Fibroblast of mammary gland (primary cell): ENCODE data around the gene ZNF850.

Experiments
- DNase-seq: peaks from one replicate; pipeline ENCODE4 v3.0.0-alpha.2; 2010; ENCODE audit warnings: low read depth
- H3K4me3 ChIP-seq: 2 replicates; pipeline ENCODE4 v1.5.1; 2011; ENCODE audit warnings: low read depth, mild to moderate bottlenecking, low read length, moderate library complexity; ENCODE audit not compliant: control insufficient read depth
- TF ChIP-seq, protein P1 (sequence below): conservative IDR thresholded peaks from 2 replicates; pipeline ENCODE4 v1.5.1; 2011; ENCODE audit warnings: low read depth, low read length, inconsistent platforms; ENCODE audit not compliant: control insufficient read depth, insufficient read depth

Gene ZNF850

DNA sequence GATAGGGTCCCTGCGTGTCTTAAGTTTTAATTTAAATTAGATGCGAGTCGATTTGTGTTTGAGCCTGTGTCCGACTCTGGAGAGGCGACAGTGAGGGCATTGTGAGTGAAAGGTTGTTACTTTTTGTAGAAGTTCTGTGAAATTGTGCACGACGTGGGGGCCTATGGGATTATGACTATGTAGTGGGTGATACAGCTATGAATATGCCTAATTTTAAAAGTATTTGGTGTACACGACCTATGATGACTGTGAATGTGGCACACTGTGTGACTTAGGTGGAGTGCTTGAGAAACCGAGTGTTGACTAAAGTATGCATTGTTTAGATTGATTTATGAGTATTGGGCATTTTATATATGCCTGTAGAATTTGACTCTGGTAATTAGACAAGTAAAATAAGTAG is 84.5 kb downstream of the ZNF850 start:
- peak overlapping the region; percentile 90 for H3K4me3 ChIP-seq
- TF ChIP-seq, protein P1, sequence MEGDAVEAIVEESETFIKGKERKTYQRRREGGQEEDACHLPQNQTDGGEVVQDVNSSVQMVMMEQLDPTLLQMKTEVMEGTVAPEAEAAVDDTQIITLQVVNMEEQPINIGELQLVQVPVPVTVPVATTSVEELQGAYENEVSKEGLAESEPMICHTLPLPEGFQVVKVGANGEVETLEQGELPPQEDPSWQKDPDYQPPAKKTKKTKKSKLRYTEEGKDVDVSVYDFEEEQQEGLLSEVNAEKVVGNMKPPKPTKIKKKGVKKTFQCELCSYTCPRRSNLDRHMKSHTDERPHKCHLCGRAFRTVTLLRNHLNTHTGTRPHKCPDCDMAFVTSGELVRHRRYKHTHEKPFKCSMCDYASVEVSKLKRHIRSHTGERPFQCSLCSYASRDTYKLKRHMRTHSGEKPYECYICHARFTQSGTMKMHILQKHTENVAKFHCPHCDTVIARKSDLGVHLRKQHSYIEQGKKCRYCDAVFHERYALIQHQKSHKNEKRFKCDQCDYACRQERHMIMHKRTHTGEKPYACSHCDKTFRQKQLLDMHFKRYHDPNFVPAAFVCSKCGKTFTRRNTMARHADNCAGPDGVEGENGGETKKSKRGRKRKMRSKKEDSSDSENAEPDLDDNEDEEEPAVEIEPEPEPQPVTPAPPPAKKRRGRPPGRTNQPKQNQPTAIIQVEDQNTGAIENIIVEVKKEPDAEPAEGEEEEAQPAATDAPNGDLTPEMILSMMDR, result no peak
- DNase-seq, result peak; percentile 4

DNA sequence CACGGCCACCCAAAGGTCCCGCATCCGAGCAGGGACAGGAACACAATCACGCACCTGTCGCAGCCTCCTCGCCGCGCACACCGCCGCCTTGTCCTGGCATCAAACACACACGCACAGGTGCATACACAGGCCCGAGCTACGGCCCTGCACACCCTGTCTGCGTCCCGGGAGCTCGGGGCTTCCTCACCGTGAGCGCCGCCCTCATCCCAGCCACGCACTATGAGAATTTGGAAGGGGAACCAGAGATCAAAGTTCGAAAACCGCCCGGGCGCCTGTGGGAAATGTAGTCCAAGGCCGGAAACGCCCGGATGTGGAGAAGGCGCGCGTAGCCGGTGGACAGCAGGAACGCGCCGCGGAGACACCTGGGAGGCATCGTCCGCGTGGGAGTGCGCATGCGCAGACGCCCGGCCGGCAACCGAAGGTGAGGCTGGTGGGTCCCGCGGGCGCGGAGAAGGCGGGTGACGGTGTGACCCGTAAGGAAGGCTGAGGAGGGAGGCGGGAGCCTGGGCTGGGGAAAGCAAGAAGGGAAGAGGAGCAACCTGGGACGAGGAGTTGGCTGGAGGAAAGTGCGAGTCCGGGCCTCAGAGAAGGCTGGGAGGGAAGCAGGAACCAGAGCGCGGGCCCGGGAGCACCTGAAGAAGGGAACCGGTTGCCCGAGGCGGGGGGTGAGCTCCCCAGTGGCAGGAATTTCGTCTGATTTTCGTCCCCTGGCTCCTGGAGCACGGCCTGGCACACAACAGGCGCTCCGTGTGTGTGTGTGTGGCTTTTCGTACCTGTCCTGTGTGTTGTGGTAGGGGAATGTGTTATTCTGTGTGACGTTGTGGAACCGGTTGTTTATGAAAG is 85.2 kb downstream of the ZNF850 start, which contains the start of gene ZNF567:
TSS of gene ZNF567 (plus strand) at position 399 of the 843 bp plus-strand sequence. CDS start 7,256 bp downstream, outside the sequence.
- TF ChIP-seq, protein P1, result no peak
- H3K4me3 ChIP-seq, result peak within 1 kb of the TSS; percentile 90
- DNase-seq, result peak; percentile 93

DNA sequence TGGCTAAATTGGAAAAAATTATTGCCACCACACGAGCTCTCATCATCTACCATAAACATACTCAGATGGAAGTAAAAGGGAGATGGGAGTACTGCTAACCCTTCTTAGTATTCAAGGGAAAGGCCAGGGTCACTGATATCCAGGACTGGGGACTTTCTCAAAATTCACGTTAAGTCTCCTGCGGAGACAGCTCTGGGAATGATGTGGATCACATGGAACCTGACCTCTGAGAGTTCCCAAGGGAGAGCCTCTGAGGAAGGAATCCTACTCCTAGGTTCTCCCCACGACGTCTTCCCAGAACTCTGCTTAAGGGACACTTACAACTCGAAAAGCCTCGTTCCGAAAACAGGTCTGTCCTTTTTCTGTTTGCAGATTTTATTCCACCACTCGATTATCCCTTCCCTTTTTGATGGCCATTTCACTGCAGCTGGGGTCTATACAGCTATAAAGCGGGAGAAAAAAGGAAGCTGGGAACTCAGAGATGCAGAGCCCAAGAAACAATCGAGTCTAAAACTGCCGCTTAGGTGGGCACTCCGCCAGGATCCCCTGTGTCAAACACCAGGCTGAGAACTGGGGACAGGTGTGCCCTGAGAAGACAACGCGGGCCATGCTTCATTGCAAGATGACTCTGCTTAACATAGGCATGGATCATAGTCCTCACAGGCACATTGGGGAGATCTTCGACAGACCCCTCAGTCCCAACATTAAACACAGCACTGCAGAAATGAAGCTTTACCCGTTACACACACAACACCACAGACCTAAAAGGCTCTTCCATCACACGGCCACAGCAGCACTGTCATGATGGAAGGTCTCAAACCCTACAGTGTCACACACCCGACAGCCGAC is 86.0 kb downstream of the ZNF850 start:
- TF ChIP-seq, protein P1, result no peak
- peak overlapping the region; percentile 90 for H3K4me3 ChIP-seq
- peak; percentile 16 for DNase-seq

DNA sequence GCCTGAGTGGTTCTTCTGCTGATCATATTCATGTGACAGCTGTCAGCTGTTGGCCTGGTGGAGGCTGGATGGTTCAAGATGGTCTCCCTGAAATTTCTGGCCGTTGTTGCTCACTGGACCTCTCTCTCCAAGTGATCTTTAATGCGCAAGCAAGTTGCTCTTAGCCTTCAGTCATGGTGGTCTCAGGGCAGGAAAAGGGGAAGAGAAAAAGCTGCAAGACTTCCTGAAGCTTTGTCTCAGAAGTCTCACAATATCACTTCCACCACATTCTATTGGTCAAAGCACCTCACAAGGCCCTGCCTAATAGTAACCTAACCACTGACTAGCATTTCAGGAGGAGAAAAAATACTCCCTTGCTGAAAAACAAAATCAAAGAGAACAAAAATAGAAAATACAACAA is 86.8 kb downstream of the ZNF850 start:
- H3K4me3 ChIP-seq, result no peak overlapping the region
- DNase-seq, result no peak
- TF ChIP-seq, protein P1, result no peak

DNA sequence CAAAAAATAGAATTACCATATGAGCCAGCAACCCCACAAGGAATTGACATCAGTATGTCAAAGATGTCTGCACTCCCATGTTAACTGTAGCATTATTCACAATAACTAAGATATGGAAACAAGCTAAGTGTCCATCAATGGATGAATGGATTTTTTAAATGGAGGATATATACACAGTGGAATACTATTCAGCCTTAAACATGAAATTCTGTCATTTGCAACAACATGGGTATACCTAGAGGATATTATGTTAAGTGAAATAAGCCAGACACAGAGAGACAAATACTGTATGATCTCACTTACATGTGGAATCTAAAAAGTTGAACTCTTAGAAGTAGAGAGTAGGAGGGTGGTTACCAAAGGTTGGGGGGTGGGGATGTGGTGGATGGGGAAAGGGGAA is 93.2 kb downstream of the ZNF850 start:
- no peak for DNase-seq
- TF ChIP-seq, protein P1, result no peak
- no peak overlapping the region for H3K4me3 ChIP-seq

DNA sequence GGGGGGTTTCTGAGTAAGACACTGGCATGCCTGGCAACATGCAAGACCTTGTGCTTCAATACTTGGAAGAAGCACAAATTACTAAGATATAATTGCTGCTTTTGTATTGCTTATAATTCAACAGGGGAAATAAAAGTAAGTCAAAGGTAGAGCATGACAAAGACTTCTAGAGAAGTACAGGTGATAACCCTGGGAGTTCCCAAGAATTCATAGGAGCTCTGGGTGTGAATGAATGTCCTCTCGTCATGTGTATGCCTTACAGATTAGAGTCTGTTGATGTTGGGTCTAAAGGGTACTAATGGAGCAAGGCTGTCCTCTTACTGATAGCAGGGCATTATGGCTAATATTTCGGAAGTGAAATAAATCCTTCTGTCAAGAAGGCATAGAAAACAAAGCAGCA is 98.4 kb downstream of the ZNF850 start:
- DNase-seq, result no peak
- TF ChIP-seq, protein P1, result no peak
- no peak overlapping the region for H3K4me3 ChIP-seq
